DOHH2 (cell line): Measurements from ENCODE around the gene KIF26B.

Experiments
- EZH2phosphoT487 ChIP-seq: fragments of 200-600 bp; sonication (generic); IDR thresholded peaks from 2 replicates; pipeline ENCODE4 v1.6.1; 2017; ENCODE audit warnings: borderline replicate concordance, mild to moderate bottlenecking, antibody characterized with exemption, low read length, moderate library complexity, mixed read lengths
- TF ChIP-seq, protein P1 (sequence below): fragments of 200-600 bp; sonication (generic); IDR thresholded peaks from one replicate; pipeline ENCODE4 v1.5.1; 2014; ENCODE audit warnings: antibody characterized with exemption, mild to moderate bottlenecking, low read depth, low read length; ENCODE audit not compliant: poor library complexity, severe bottlenecking

DNA sequence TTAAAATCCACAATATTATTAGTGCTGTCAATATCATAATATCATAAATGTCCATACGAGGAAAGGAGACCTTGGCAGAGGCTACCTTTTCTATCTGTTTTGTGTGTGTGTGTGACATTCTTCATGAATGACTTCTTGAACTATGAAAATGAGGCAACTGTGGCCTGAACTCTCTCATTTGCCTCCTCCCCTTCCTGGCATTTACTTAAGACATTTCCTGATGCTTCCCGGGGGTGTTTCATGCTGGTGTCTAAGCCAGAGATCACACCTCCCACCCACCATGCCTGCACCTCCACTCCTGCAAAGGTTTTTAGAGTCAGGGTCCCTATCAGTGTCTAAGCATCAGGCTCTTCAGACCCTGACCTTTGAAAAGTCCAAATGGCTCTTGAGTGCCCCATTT, 420.9 kb downstream of the KIF26B start:
- TF ChIP-seq, protein P1, sequence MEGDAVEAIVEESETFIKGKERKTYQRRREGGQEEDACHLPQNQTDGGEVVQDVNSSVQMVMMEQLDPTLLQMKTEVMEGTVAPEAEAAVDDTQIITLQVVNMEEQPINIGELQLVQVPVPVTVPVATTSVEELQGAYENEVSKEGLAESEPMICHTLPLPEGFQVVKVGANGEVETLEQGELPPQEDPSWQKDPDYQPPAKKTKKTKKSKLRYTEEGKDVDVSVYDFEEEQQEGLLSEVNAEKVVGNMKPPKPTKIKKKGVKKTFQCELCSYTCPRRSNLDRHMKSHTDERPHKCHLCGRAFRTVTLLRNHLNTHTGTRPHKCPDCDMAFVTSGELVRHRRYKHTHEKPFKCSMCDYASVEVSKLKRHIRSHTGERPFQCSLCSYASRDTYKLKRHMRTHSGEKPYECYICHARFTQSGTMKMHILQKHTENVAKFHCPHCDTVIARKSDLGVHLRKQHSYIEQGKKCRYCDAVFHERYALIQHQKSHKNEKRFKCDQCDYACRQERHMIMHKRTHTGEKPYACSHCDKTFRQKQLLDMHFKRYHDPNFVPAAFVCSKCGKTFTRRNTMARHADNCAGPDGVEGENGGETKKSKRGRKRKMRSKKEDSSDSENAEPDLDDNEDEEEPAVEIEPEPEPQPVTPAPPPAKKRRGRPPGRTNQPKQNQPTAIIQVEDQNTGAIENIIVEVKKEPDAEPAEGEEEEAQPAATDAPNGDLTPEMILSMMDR = no peak
- TF ChIP-seq EZH2phosphoT487 = no peak
